K562 (cell line): ENCODE data around the gene PLK5. TPM values are rescaled to one million over a fixed set of nuclear protein-coding genes. Genes with fewer than 3 reads are reported as not detected.

Experiments
- ATAC-seq: fragments of 200-7000 bp; cut with Tn5 transposase; 3 replicates; pipeline ENCODE4 v1.9.1; 2020; ENCODE audit warnings: moderate library complexity
- BruUV-seq: library from RNA; stranded (reverse); fragments of 400-500 nt; replicated peaks from 2 replicates; lab custom pipeline; 2021; lab: Mats Ljungman, UMichigan
- CTCF ChIA-PET: fragments of 300-600 bp; formaldehyde crosslinking; extraction: SDS; loops from one replicate; lab custom pipeline; 2021; ENCODE audit warnings: low intra/inter-chr PET ratio; lab: Yijun Ruan, JAX
- POLR2A ChIA-PET: fragments of 300-600, 350-650 bp; sonication (Branson Sonifier 250); formaldehyde crosslinking; extraction: SDS; loops from one replicate; lab custom pipeline; 2021; ENCODE audit warnings: antibody characterized with exemption, inconsistent platforms; lab: Yijun Ruan, JAX
- DNase-seq, 4 experiments: peaks; one replicate each; pipeline versions ENCODE4 v3.0.0 to v3.0.0-alpha.2; 2011 to 2018; ENCODE audit warnings: low spot score in 3 of 4, mixed read lengths in 3 of 4; ENCODE audit errors: extremely low read depth in 1 of 4
- FAIRE-seq: peaks from 2 replicates; lab custom pipeline; 2011; peaks lifted over from hg19 to GRCh38; lab: Jason Lieb, UNC
- H2AFZ ChIP-seq: 2 replicates; pipeline ENCODE4 v1.6.0; 2011; ENCODE audit warnings: low read depth, low read length, control low read depth, inconsistent platforms
- H3K27ac ChIP-seq: fragments of 200-600 bp; 3 replicates; pipeline ENCODE4 v1.8.0; 2011; ENCODE audit warnings: low read depth, mild to moderate bottlenecking, control low read depth, inconsistent platforms, low read length, moderate library complexity, mixed read lengths; ENCODE audit errors: extremely low read depth
- H3K27me3 ChIP-seq, 2 experiments: fragments of 300-600 bp in 1 of 2; 2 replicates in 1 of 2; 3 replicates in 1 of 2; pipeline versions ENCODE4 v1.6.0 to v1.8.0; 2011; ENCODE audit warnings: inconsistent platforms in 2 of 2, low read length in 2 of 2, mild to moderate bottlenecking in 1 of 2, mixed read lengths in 1 of 2, moderate library complexity in 1 of 2; ENCODE audit not compliant: control insufficient read depth in 2 of 2, insufficient read depth in 2 of 2
- H3K36me3 ChIP-seq: fragments of 300-600 bp; 3 replicates; pipeline ENCODE4 v1.8.0; 2011; ENCODE audit warnings: mild to moderate bottlenecking, low read length, inconsistent platforms; ENCODE audit not compliant: control insufficient read depth, insufficient read depth
- H3K4me1 ChIP-seq, 2 experiments: fragments of 200-600 bp in 1 of 2; replicated peaks in 1 of 2; 2 replicates in 1 of 2; 3 replicates in 1 of 2; pipeline versions ENCODE4 v1.5.1 to v1.8.0; 2011; ENCODE audit warnings: inconsistent platforms in 2 of 2, low read length in 2 of 2, mild to moderate bottlenecking in 1 of 2, mixed read lengths in 1 of 2, moderate library complexity in 1 of 2; ENCODE audit not compliant: control insufficient read depth in 2 of 2, insufficient read depth in 2 of 2
- H3K4me2 ChIP-seq: 2 replicates; pipeline ENCODE4 v1.6.1; 2011; ENCODE audit warnings: low read length, control low read depth, inconsistent platforms, mixed read lengths; ENCODE audit not compliant: insufficient read depth
- H3K4me3 ChIP-seq: fragments of 200-600 bp; sonication (generic), shearing (Covaris generic); 2 replicates; pipeline ENCODE4 v1.5.1; 2016; ENCODE audit warnings: control low read depth, inconsistent platforms
- H3K79me2 ChIP-seq: fragments of 200-600 bp; 3 replicates; pipeline ENCODE4 v1.8.0; 2011; ENCODE audit warnings: low read length, inconsistent platforms; ENCODE audit not compliant: control insufficient read depth, insufficient read depth
- H3K9ac ChIP-seq, 2 experiments: 2 replicates each; pipeline versions ENCODE4 v1.6.0 to v1.6.1; 2011; ENCODE audit warnings: low read depth in 2 of 2, low read length in 2 of 2, control low read depth in 1 of 2, inconsistent platforms in 1 of 2, mild to moderate bottlenecking in 1 of 2, mixed read lengths in 1 of 2; ENCODE audit not compliant: insufficient read depth in 1 of 2
- H3K9me1 ChIP-seq: one replicate; pipeline ENCODE4 v1.6.0; 2011; ENCODE audit warnings: inconsistent platforms, mild to moderate bottlenecking, low read length, moderate library complexity; ENCODE audit not compliant: control insufficient read depth, insufficient read depth
- H3K9me3 ChIP-seq: replicated peaks from 2 replicates; pipeline ENCODE4 v1.5.1; 2011; ENCODE audit warnings: low read depth, low read length, inconsistent platforms; ENCODE audit not compliant: control insufficient read depth, insufficient read depth
- H4K20me1 ChIP-seq: replicated peaks from 2 replicates; pipeline ENCODE4 v1.6.1; 2011; ENCODE audit warnings: low read length, inconsistent platforms, mixed read lengths; ENCODE audit not compliant: control insufficient read depth, insufficient read depth
- BCOR ChIP-seq: fragments of 450-650 bp; IDR thresholded peaks from 2 replicates; pipeline ENCODE4 v1.6.1; 2016
- CBFA2T3 ChIP-seq: fragments of 450-650 bp; IDR thresholded peaks from 2 replicates; pipeline ENCODE4 v1.6.1; 2017
- CBFB ChIP-seq: sonication (generic); formaldehyde crosslinking; IDR thresholded peaks from 2 replicates; pipeline ENCODE4 v1.4.0; 2020; ENCODE audit warnings: mild to moderate bottlenecking, missing genetic modification reagents
- FIP1L1 ChIP-seq: fragments of 200-400 bp; formaldehyde crosslinking; IDR thresholded peaks from 2 replicates; pipeline ENCODE4 v1.6.1; 2018; ENCODE audit warnings: mild to moderate bottlenecking, low read depth, low read length; ENCODE audit not compliant: poor library complexity, severe bottlenecking
- HMGN3 ChIP-seq: IDR thresholded peaks from 2 replicates; pipeline ENCODE4 v1.6.1; 2011; ENCODE audit warnings: borderline replicate concordance, low read depth, mild to moderate bottlenecking, mixed read lengths, low read length; ENCODE audit not compliant: insufficient read length; ENCODE audit errors: extremely low read depth
- HNRNPL ChIP-seq: fragments of 200-400 bp; formaldehyde crosslinking; IDR thresholded peaks from 2 replicates; pipeline ENCODE4 v1.6.1; 2017; ENCODE audit warnings: low read depth, mild to moderate bottlenecking, low read length
- LCOR ChIP-seq: sonication (generic); formaldehyde crosslinking; IDR thresholded peaks from 2 replicates; pipeline ENCODE4 v1.8.0; 2022; ENCODE audit warnings: mild to moderate bottlenecking, missing genetic modification reagents
- MNT ChIP-seq, 2 experiments: fragments of 450-650 bp; conservative IDR thresholded peaks; 2 replicates each; pipeline ENCODE4 v1.6.1; 2017; ENCODE audit warnings: mild to moderate bottlenecking in 2 of 2, moderate library complexity in 2 of 2
- POLR2G ChIP-seq: fragments of 200-400 bp; formaldehyde crosslinking; IDR thresholded peaks from 2 replicates; pipeline ENCODE4 v1.6.1; 2017; ENCODE audit warnings: low read depth, mild to moderate bottlenecking, antibody characterized with exemption, low read length, moderate library complexity
- RBM25 ChIP-seq: fragments of 200-400 bp; formaldehyde crosslinking; IDR thresholded peaks from 2 replicates; pipeline ENCODE4 v1.6.1; 2018; ENCODE audit warnings: low read length, low read depth, moderate library complexity; ENCODE audit not compliant: severe bottlenecking
- SP2 ChIP-seq: IDR thresholded peaks from 2 replicates; pipeline ENCODE4 v1.6.1; 2011; ENCODE audit warnings: mild to moderate bottlenecking, low read depth, low read length, moderate library complexity; ENCODE audit not compliant: poor library complexity, severe bottlenecking; ENCODE audit errors: extremely low read depth
- USF1 ChIP-seq: sonication (generic); formaldehyde crosslinking; IDR thresholded peaks from 2 replicates; pipeline ENCODE4 v1.9.0; 2022; ENCODE audit warnings: mild to moderate bottlenecking, missing genetic modification reagents
- ZNF609 ChIP-seq: sonication (generic); formaldehyde crosslinking; IDR thresholded peaks from 2 replicates; pipeline ENCODE4 v1.8.1; 2023; ENCODE audit warnings: missing genetic modification reagents, mild to moderate bottlenecking, borderline replicate concordance
- ZNF696 ChIP-seq: fragments of 250-450 bp; sonication (Bioruptor Pico); conservative IDR thresholded peaks from 2 replicates; pipeline ENCODE4 v1.4.0; 2020; ENCODE audit warnings: mild to moderate bottlenecking, moderate library complexity
- WGBS: fragments of 100-300 bp; shearing (Covaris generic); methylation state at CpG from one replicate; pipeline ENCODE4 v1.1.6; 2016; ENCODE audit warnings: low coverage, mixed read lengths; ENCODE audit not compliant: insufficient coverage; ENCODE audit errors: missing lambda C conversion rate; 5-methylcytosine and 5-hydroxymethylcytosine counted together
- in situ Hi-C: fragments of 300-500 bp; cut with MboI; formaldehyde crosslinking; loops from 4 replicates; pipeline ENCODE4 v1.15.0; 2018; ENCODE audit warnings: inconsistent platforms, mixed read lengths
- intact Hi-C: fragments of 100-400 bp; cut with micrococcal nuclease; formaldehyde crosslinking; loops from 2 replicates; pipeline ENCODE4 v1.14.2; 2022
- polyA plus RNA-seq, 8 experiments: library from polyadenylated mRNA; depleted of rRNA in 4 of 8; stranded (reverse) in 5 of 8; unstranded in 3 of 8; fragments of >200 nt; fragmentation: Nextera tagmentation in 2 of 8; fragmentation: Illumina TruSeq in 1 of 8; extraction: Ambion mirVana in 2 of 8; extraction: Trizol in 1 of 8; gene quantifications; 2 replicates each; pipeline versions ENCODE4 v1.2.1 to v1.2.3, GENCODE V29; 2011 to 2014; ENCODE audit warnings: inconsistent platforms in 1 of 8, missing spikeins in 1 of 8
- total RNA-seq, 7 experiments: library from RNA; depleted of rRNA in 6 of 7; stranded (reverse); fragments of >200 nt in 6 of 7; fragmentation: Illumina TruSeq in 2 of 7; extraction: Trizol in 2 of 7; gene quantifications; 2 replicates each; pipeline versions ENCODE4 v1.2.1 to v1.2.3, GENCODE V29; 2011 to 2021; ENCODE audit warnings: low replicate concordance in 1 of 7

The PLK5 gene
- total and polyA plus RNA-seq, 9 of the 15 experiments (the other 6 are each of a cell fraction or from before 2014, with no cell fraction given) = 0.04 to 0.23 (median 0.11) TPM; not detected in 5

GRCh38 chr19:1497578-1498235 is 26.2 kb upstream of the PLK5 start:
- H3K9me3 ChIP-seq = no peaks in the 10 kb centered on the region
- H2AFZ ChIP-seq = no peak overlapping the region
- no peaks in the 10 kb centered on the region for H3K9me1 ChIP-seq
- H3K4me2 ChIP-seq = no peak overlapping the region
- no peak for DNase-seq
- ATAC-seq = no peak
- no peak overlapping the region for H3K4me3 ChIP-seq
- BruUV-seq = no TSS peak
- 0 out of 4 replicates have a peak overlapping the region, but pooled peaks of 1 of the 2 experiments have one; percentile 61 for H3K9ac ChIP-seq
- in situ Hi-C loops = no loop called here
- CTCF ChIA-PET = no interaction called here
- POLR2A ChIA-PET = no interaction called here
- FAIRE-seq = no peak
- peaks cover 6% of the 10 kb centered on the region; the same call in 1 of the 2 replicates for H4K20me1 ChIP-seq
- H3K4me1 ChIP-seq = peaks cover 17 to 76% of the 10 kb centered on the region in 2 experiments
- H3K79me2 ChIP-seq = peaks cover 9% of the 10 kb centered on the region
- 85% methylated on average over 13 of the region's 25 CpGs for WGBS
- intact Hi-C loops = no loop called here
- H3K27me3 ChIP-seq = no peaks in the 10 kb centered on the region
- H3K36me3 ChIP-seq = no peaks in the 10 kb centered on the region
- no peak overlapping the region for H3K27ac ChIP-seq
- no peak for TF ChIP-seq MNT (conservative IDR thresholded peaks at IDR 0.05)
- peak; percentile 71 for TF ChIP-seq BCOR
- peak; percentile 73 for TF ChIP-seq POLR2G
- no peak for TF ChIP-seq USF1 (CRISPR knock-in tag)
- no peak for TF ChIP-seq CBFA2T3
- peak; percentile 0 for TF ChIP-seq FIP1L1
- no peak for TF ChIP-seq HNRNPL
- peak; percentile 16 for TF ChIP-seq HMGN3
- TF ChIP-seq SP2 = no peak
- no peak for TF ChIP-seq ZNF609 (CRISPR knock-in tag)
- TF ChIP-seq LCOR (CRISPR knock-in tag) = no peak
- no peak for TF ChIP-seq ZNF696 (CRISPR knock-in tag)
- peak; percentile 82 for TF ChIP-seq RBM25
- no peak for TF ChIP-seq CBFB
